GM12864 (cell line): ENCODE measurements around the gene AKIRIN2.

ENCODE experiments used
- DNase-seq: peaks from one replicate; pipeline ENCODE4 v3.0.0-alpha.2; 2011; ENCODE audit warnings: low read depth
- H3K4me3 ChIP-seq: 2 replicates; pipeline ENCODE4 v1.5.1; 2011; ENCODE audit warnings: mild to moderate bottlenecking, low read depth, low read length, control low read depth
- TF ChIP-seq, protein P1 (sequence below): IDR thresholded peaks from 2 replicates; pipeline ENCODE4 v1.5.1; 2011; ENCODE audit warnings: low read depth, mild to moderate bottlenecking, moderate library complexity, low read length, control low read depth, inconsistent platforms; ENCODE audit errors: missing control alignments

The AKIRIN2 gene

GRCh38 chr6:87675004-87675681 is 26.9 kb downstream of the AKIRIN2 start:
- TF ChIP-seq, protein P1, sequence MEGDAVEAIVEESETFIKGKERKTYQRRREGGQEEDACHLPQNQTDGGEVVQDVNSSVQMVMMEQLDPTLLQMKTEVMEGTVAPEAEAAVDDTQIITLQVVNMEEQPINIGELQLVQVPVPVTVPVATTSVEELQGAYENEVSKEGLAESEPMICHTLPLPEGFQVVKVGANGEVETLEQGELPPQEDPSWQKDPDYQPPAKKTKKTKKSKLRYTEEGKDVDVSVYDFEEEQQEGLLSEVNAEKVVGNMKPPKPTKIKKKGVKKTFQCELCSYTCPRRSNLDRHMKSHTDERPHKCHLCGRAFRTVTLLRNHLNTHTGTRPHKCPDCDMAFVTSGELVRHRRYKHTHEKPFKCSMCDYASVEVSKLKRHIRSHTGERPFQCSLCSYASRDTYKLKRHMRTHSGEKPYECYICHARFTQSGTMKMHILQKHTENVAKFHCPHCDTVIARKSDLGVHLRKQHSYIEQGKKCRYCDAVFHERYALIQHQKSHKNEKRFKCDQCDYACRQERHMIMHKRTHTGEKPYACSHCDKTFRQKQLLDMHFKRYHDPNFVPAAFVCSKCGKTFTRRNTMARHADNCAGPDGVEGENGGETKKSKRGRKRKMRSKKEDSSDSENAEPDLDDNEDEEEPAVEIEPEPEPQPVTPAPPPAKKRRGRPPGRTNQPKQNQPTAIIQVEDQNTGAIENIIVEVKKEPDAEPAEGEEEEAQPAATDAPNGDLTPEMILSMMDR: no peak
- no peak overlapping the region for H3K4me3 ChIP-seq
- no peak for DNase-seq

DNA sequence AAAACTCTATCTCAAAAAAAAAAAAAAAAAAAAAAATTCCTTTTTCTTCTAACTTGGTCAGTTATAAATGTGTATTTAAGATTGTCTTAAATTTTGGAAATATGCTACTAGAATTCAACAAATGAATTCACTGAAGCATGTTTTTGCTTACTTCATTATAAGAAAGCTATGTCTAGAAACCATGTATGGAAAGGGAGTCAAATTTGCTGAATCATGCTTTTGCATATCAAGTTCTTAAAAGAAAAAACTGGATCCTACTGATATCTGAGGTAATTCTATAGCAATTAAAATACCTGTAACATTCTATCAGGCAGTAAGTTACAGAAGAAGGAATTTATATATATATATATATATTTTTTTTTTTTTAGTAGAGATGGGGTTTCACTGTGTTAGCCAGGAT is 27.7 kb downstream of the AKIRIN2 start:
- TF ChIP-seq, protein P1: no peak
- no peak overlapping the region for H3K4me3 ChIP-seq
- DNase-seq: no peak

DNA sequence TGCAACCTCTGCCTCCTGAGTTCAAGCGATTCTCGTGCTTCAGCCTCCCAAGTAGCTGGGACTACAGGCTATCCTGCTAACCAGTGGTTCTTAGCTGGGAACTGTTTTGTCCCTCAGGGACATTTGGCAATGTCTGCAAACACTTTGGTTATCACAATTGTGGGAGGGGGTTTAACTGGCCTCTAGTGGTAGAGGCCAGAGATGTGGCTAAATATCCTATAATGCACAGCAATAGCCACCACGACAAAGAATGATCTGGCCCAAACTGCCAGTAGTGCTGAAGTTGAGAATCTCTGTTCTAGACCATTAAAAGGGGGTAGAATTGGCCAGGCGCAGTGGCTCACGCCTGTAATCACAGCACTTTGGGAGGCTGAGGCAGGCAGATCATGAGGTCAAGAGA is 28.8 kb downstream of the AKIRIN2 start:
- no peak overlapping the region for H3K4me3 ChIP-seq
- TF ChIP-seq, protein P1: no peak
- DNase-seq: no peak

- TF ChIP-seq, protein P1: no peak
- DNase-seq: no peak
- H3K4me3 ChIP-seq: no peak overlapping the region
These were observed 29.4 kb downstream of the AKIRIN2 start for GRCh38 chr6:87672641-87673040.

- H3K4me3 ChIP-seq: no peak overlapping the region
- TF ChIP-seq, protein P1: no peak
- no peak for DNase-seq
These were observed 30.4 kb downstream of the AKIRIN2 start for GRCh38 chr6:87671555-87672029.

DNA sequence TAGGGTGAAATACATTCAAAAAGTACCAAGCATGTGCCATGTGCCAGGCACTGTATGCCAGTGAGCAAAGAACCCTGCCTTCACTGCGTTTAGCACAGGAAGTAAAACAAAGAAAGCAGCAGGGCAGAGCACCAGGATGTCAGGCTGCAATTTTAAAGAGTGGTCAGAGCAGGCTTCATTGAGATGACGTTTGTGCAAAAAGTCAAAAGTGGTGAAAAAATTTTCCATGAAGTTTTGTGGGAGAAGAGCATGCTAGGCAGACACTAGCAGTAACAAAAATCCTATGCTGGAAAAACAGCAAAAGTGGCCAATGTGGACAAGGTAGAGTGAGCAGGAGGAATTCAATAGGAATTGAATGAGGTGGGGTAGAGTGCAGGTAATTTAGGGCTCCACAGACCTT is 31.3 kb downstream of the AKIRIN2 start:
- TF ChIP-seq, protein P1: no peak
- no peak overlapping the region for H3K4me3 ChIP-seq
- no peak for DNase-seq

- no peak overlapping the region for H3K4me3 ChIP-seq
- DNase-seq: no peak
- TF ChIP-seq, protein P1: no peak
These were observed 33.0 kb downstream of the AKIRIN2 start for GRCh38 chr6:87669051-87669450.
